Stomach (tissue), 9 donors: ENCODE measurements around the gene COL4A4. TPM values are rescaled to one million over a fixed set of nuclear protein-coding genes. Genes with fewer than 3 reads are reported as not detected.
"Not testable (repeated sequence)": the region's sequence is repeated elsewhere in the genome, so short reads cannot be mapped to it uniquely, and the experiment has no call there.

Experiments
- DNase-seq, 2 donors: peaks; one replicate each; pipeline versions ENCODE4 v3.0.0 to v3.0.0-alpha.2; 2013 to 2019
- H3K27ac ChIP-seq, 5 donors: fragments of 200-600 bp in 4 of 5; sonication (generic) in 4 of 5; one replicate each; pipeline ENCODE4 v1.5.1; 2013 to 2019; ENCODE audit warnings: mild to moderate bottlenecking in 1 of 5, moderate library complexity in 1 of 5
- H3K27me3 ChIP-seq, 3 donors: fragments of 200-600 bp; sonication (generic); one replicate each; pipeline ENCODE4 v1.5.1; 2017 to 2019; ENCODE audit warnings: mixed run types in 1 of 3
- H3K36me3 ChIP-seq, 4 donors: fragments of 200-600 bp; sonication (generic); 1 replicate in 3 of 4; 2 replicates in 1 of 4; pipeline ENCODE4 v1.5.1; 2016 to 2019
- H3K4me1 ChIP-seq, 4 donors: fragments of 200-600 bp; sonication (generic); one replicate each; pipeline ENCODE4 v1.5.1; 2016 to 2019
- H3K4me3 ChIP-seq, 4 donors: fragments of 200-600 bp; sonication (generic) in 3 of 4; one replicate each; pipeline ENCODE4 v1.5.1; 2016 to 2019; ENCODE audit warnings: mild to moderate bottlenecking in 1 of 4
- H3K9me3 ChIP-seq, 4 donors: fragments of 200-600 bp; sonication (generic); one replicate each; pipeline ENCODE4 v1.5.1; 2016 to 2019
- CTCF ChIP-seq, 7 experiments: fragments of 450-650 bp in 4 of 7; fragments of 200-600 bp in 3 of 7; sonication (generic) in 3 of 7; IDR thresholded peaks; one replicate each; pipeline ENCODE4 v1.5.1; 2016 to 2019; ENCODE audit warnings: antibody characterized with exemption in 7 of 7, control low read depth in 2 of 7, mild to moderate bottlenecking in 1 of 7
- EP300 ChIP-seq: sonication (generic); formaldehyde crosslinking; IDR thresholded peaks from one replicate; pipeline ENCODE4 v1.6.1; 2017; ENCODE audit warnings: antibody characterized with exemption
- POLR2A ChIP-seq, 4 donors: fragments of 450-650 bp; IDR thresholded peaks; one replicate each; pipeline ENCODE4 v1.6.1; 2016; ENCODE audit warnings: antibody characterized with exemption in 4 of 4, control low read depth in 2 of 4, mild to moderate bottlenecking in 1 of 4, moderate library complexity in 1 of 4
- POLR2AphosphoS5 ChIP-seq, 3 donors: sonication (generic); formaldehyde crosslinking; IDR thresholded peaks; one replicate each; pipeline ENCODE4 v1.6.1; 2016; ENCODE audit warnings: antibody characterized with exemption in 3 of 3
- WGBS, 5 donors: extraction: QIAGEN DNeasy Blood & Tissue Kit in 3 of 5; methylation state at CpG; one replicate each; pipeline versions ENCODE4 v1.1.5 to v1.1.7; 2013 to 2018; 5-methylcytosine and 5-hydroxymethylcytosine counted together
- intact Hi-C: fragments of 100-400 bp; cut with DNase I; formaldehyde crosslinking; loops from one replicate; pipeline ENCODE4 v1.15.1; 2023; ENCODE audit warnings: low total_unique reads
- polyA plus RNA-seq, 3 donors: library from polyadenylated mRNA; stranded (reverse); fragments of 200-250 nt; gene quantifications; one replicate each; pipeline ENCODE4 v1.2.3, GENCODE V29; 2013
- total RNA-seq, 5 donors: library from RNA; depleted of rRNA; stranded (reverse); fragments of >200 nt; gene quantifications; one replicate each; pipeline versions ENCODE4 v1.1.0 to v1.2.3, GENCODE V29; 2014 to 2016
- donor health status: healthy with polysubstance abuse.
- donor health status: Bipolar disorder and iron deficiency.
- donor health status: healthy.

The COL4A4 gene
- total and polyA plus RNA-seq, 8 donors: 0.15 to 7.6 (median 0.55) TPM; not detected in 1

GRCh38 chr2:227179988-227180685, 16.1 kb upstream of the COL4A4 start:
- Histone ChIP-seq H3K27me3 (no peaks in the 10 kb centered on the region), H3K36me3 (no peaks in the 10 kb centered on the region), H3K4me3 (no peak overlapping the region), H3K27ac (no peak overlapping the region), H3K4me1 (no peaks in the 10 kb centered on the region), H3K9me3 (no peaks in the 10 kb centered on the region)
- TF ChIP-seq CTCF (IDR thresholded peaks at IDR 0.05): no peak
- no peak for TF ChIP-seq EP300
- no peak for TF ChIP-seq POLR2AphosphoS5 (IDR thresholded peaks at IDR 0.05)
- no peak for TF ChIP-seq POLR2A (IDR thresholded peaks at IDR 0.05)
- DNase-seq: no peak
- intact Hi-C loops: no loop called here
- WGBS, 5 donors: 70 to 82% (median 76%) methylated on average over 11 of the region's 11 CpGs

- 90 to 94% (median 91%) methylated on average over 12 of the region's 12 CpGs for WGBS, 5 donors
- Histone ChIP-seq H3K9me3 (no peaks in the 10 kb centered on the region), H3K4me3 (no peak overlapping the region), H3K36me3 (no peaks in the 10 kb centered on the region), H3K4me1 (no peaks in the 10 kb centered on the region), H3K27ac (no peak overlapping the region), H3K27me3 (no peaks in the 10 kb centered on the region)
- no peak for TF ChIP-seq EP300
- no peak for TF ChIP-seq POLR2AphosphoS5 (IDR thresholded peaks at IDR 0.05)
- no peak for TF ChIP-seq POLR2A (IDR thresholded peaks at IDR 0.05)
- no peak for TF ChIP-seq CTCF (IDR thresholded peaks at IDR 0.05)
- no peak for DNase-seq
- intact Hi-C loops: no loop called here
These were observed 13.8 kb upstream of the COL4A4 start for GRCh38 chr2:227177592-227178336.

- H3K4me3 ChIP-seq, intact Hi-C loops, H3K36me3 ChIP-seq, H3K27me3 ChIP-seq, H3K27ac ChIP-seq, H3K9me3 ChIP-seq, DNase-seq, H3K4me1 ChIP-seq: not testable (repeated sequence)
- WGBS, 5 donors: 89 to 92% (median 90%) methylated on average over 11 of the region's 11 CpGs
These were observed 7.8 kb upstream of the COL4A4 start for GRCh38 chr2:227171779-227172178.

- TF ChIP-seq POLR2AphosphoS5 (IDR thresholded peaks at IDR 0.05): no peak
- no peak for TF ChIP-seq CTCF (IDR thresholded peaks at IDR 0.05)
- TF ChIP-seq POLR2A (IDR thresholded peaks at IDR 0.05): no peak
- TF ChIP-seq EP300: no peak
- H3K9me3 ChIP-seq: peaks cover 0 to 9% (median 5%) of the 10 kb centered on the region in 4 donors
- peak overlapping the region; percentile 52 to 70 (median 65) for H3K4me3 ChIP-seq
- peak overlapping the region in 4 of 5 donors; percentile 0 to 63 (median 40) for H3K27ac ChIP-seq
- intact Hi-C loops: no loop called here
- peaks cover 0 to 33% (median 22%) of the 10 kb centered on the region in 3 donors for H3K27me3 ChIP-seq
- DNase-seq: peak; percentile 15 to 27
- no peaks in the 10 kb centered on the region for H3K36me3 ChIP-seq
- 2 to 4% (median 3%) methylated on average over 18 to 38 of the region's 38 CpGs for WGBS, 5 donors
- H3K4me1 ChIP-seq: peaks cover 8 to 24% (median 21%) of the 10 kb centered on the region in 4 donors
These were observed 822 bp upstream of the COL4A4 start for GRCh38 chr2:227164763-227165291.
